Stimulated activated CD4-positive, alpha-beta T cell treated with anti-CD3 and anti-CD28 coated beads, Interleukin-4, amount 100 ng/mL, for 24 hours (primary cell): ENCODE measurements around the gene KIF11.

Source experiments
- DNase-seq: peaks from one replicate; pipeline ENCODE4 v3.0.0-alpha.2; 2020

The KIF11 gene

DNA sequence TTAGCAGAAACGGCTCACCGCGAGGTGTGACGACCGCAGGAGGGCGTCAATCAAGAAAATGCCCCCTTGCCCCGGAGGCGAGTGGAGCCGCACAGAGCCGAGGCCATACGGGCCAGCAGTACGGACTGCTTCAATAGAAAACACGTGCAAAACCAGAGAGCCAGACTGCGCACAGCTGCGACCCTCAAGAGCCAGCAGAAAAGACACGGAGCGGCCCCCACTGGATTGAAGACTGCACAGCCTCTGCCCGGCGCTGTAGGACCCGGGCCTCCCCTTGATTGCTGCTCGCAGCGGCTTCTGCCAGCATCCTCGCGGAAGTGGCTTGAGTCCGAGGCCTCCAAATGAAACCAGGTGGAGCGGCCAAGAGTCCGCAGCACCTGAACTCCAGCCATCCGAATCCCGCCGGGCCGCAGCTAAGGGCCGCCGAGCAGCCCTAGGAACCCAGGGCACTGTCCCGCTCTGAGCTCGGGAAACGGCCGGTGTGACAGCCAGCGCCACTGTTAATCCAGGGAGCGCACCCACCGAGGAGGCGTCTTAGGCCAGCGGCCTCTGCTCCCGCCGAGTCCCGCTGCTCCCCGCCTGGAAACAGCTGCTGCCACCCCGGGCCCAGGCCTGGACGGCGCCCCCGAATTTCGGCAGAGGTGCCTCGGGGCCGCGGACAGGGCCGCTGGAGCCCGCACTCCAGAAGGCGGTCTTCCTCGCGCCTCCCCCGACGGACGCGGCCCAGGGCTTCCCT is 96.2 kb downstream of the KIF11 start:
- DNase-seq: no peak

DNA sequence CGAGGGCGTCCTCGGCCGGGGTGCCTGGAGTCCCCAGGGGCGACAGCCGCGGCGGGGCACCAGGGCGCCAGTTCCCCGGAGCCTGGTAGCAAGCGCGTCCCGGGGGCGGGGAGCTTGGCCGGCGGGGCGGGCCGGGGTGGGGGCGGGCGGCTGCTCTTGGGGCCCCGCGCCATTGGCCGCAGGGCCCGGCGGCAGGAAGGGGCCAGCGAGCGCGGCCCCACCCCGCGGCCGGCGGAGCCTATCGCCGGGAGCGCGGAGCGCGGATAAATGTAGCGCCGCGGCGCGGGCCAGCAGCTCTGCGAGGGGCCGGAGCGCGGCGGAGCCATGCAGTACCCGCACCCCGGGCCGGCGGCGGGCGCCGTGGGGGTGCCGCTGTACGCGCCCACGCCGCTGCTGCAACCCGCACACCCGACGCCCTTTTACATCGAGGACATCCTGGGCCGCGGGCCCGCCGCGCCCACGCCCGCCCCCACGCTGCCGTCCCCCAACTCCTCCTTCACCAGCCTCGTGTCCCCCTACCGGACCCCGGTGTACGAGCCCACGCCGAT is 96.8 kb downstream of the KIF11 start, which contains the start of gene HHEX:
HHEX (plus strand) TSS at position 293 of the 548 bp plus-strand sequence; CDS start at position 325, 32 bp downstream.
- DNase-seq: no peak

- peak; percentile 52 for DNase-seq
Measured at GRCh38 chr10:92690211-92690914, 97.4 kb downstream of the KIF11 start.

- DNase-seq: no peak
Measured at GRCh38 chr10:92690915-92691590, 98.1 kb downstream of the KIF11 start.

- no peak for DNase-seq
Measured at GRCh38 chr10:92691591-92692079, 98.7 kb downstream of the KIF11 start.

GRCh38 chr10:92692080-92692671 is 99.2 kb downstream of the KIF11 start:
- no peak for DNase-seq

DNA sequence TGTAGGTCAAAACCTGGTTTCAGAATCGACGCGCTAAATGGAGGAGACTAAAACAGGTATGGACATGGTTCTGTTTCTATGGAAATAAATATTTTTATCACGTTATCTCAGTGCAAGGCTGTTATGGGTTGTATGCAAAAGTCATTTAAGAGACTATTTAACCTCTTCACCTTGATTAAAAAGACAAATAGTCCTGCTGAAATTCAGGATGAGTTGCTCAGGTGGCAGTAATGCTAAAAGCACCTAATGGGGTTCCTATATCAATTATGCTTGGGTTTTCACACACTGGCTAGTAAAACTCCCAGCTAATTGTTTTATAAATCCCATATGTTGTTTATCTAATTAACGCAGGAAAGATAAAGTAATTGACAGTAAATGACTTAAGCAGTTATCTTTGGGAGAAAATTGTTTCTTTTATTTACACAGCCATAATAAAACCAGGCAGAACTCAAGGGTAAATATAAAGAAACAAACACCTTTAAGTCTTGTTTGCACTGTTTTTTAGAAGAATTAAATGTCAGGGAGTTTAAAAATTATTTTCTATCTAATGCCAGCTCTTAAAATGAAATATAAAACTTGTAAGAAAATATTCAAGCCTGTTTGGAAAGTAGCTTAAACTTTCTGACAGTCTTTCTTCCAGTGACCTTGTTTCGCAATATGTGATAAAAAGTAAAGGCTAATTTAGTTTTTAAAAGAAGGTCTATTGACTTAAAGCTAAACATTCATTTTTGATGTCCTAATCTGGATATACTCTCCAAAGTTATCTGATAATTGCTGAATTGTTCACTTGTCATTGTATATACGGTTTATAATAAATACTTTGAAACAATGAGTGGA is 100.0 kb downstream of the KIF11 start:
- no peak for DNase-seq

- DNase-seq: no peak
Measured at GRCh38 chr10:92693534-92693893, 100.6 kb downstream of the KIF11 start.

- no peak for DNase-seq
Measured at GRCh38 chr10:92695679-92696605, 103.0 kb downstream of the KIF11 start.

DNA sequence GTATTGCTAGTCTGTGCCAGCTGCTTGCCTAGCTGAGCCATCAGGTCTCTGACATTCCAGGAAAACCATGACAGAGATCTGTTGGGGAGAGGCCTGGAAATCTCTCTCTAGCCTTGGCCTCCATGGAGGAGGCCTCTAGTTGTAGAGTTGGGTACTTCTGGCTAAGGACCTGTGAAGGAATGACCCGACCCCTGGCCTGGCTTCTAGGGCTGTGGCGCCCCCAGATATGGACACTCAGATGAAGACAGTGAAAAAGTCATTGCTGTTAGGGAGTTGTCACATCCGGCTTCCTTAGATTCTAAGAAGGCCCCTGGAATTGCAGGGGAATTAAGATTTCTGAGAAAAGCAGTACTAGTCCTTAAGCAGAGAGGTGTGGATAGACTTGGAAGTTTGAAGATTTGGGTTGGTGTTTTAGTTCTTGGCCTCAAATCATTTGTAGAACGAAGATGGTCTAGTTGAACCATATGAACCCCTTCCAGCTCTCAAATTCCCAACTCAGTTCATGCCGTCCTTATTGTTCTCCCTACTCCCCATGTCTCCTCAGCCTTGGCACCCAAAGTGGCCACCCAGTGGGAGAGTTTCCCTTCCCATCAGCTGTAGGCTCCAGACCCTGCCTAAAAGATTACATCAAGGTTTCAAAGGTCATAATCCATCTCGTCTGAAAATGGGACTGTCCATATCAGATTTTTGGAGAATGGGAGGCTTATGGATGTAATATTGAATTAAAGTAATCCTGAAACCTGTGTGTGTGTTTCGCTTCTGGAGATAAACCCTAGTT is 103.9 kb downstream of the KIF11 start:
- DNase-seq: no peak

- DNase-seq: no peak
Measured at GRCh38 chr10:92697663-92698511, 105.0 kb downstream of the KIF11 start.

- no peak for DNase-seq
Measured at GRCh38 chr10:92699193-92699517, 106.2 kb downstream of the KIF11 start.

DNA sequence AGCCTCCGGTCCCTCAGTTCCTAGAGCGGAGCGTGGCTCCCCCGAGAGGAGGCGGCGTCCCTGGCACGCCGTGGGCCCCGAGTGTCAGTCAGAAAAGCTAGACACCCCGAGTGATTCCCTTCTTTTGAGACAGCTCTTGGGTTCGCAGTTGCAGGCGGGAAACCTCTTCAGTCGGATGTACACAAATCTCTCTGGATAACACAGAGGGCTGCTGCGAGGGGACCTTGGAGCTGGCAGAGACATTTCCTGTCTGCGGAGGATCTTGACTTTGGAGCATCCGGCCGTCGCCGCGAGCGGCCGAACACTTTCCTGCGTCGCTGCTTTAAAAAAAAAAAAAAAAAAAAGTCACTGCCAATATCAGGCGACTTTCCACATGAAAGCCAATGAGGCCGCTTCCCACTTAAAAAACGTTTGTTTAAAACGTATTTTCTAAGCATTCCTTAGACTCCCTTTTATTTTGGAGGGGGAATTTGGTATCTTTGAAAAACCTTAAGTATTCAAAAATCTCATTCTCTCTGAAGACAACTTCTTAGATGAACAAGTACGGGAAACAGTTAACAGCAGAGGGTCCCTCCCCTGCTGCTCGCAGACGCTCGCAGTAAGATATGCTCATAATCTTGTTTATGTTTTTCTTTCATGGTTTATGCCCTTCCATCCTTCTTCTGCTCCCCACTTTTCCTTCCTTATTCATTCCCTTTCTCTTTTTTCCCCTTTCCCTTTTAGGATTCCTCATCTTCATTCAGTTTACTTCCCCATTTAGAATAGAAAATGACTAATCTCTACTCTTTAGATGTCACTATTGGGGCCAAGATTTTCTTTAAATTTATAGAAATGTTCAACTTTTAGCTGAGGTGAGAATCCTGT is 106.8 kb downstream of the KIF11 start:
- no peak for DNase-seq

- DNase-seq: no peak
Measured at GRCh38 chr10:92702301-92702916, 109.5 kb downstream of the KIF11 start.
